ENCODE data around the gene GABARAP.

The GABARAP gene

DNA sequence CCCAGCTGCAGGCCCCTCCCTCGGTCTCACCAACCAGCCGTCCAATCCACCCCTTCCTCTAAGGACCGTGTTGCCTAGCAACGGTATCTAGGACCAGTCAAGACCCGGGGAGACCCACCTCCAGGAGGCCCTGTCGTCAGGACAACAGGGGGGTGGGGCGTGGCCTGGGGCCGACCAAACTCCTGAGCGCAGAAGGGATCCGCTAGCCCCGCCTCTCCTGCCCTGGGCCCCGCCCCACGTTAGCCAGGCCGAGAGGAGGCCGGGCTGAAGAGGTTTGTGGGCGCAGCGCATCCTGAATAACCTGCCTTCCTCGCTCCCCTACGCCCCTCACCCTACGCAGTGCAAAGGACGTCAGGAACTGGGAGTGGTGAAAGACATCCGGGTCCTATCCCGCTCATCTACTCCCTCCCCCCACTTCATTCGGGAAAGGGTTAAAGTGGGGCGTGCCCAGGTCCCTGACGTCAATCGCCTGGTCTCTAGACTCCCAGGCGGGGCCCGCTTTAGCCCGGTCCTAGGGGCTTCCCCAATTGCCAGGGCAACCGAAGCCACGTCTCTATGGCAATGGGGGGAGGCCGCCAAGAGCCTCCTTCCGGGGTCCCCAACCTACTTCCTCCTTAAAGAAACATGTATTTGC lies 37.3 kb downstream of the GABARAP start:
- peak; percentile 99 for DNase-seq

DNA sequence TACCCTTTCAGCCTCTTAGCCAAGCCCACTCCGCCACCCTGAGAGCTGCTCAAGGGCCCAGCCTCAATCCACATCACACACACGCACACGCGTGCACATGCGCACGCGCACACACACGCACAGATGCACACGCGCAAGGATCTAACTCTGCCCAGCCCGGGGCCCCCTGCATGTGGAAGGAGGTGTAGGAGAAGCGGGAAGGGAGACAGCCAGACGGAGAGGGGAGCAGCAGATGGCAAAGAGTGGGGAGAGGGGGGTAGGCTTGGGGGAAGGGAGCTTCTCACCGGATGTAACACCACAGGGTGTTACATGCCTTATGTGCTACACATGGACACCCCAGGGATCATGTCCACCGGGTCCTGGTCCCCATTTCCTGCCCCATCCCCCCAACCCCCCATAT lies 37.9 kb downstream of the GABARAP start:
- DNase-seq = no peak

DNA sequence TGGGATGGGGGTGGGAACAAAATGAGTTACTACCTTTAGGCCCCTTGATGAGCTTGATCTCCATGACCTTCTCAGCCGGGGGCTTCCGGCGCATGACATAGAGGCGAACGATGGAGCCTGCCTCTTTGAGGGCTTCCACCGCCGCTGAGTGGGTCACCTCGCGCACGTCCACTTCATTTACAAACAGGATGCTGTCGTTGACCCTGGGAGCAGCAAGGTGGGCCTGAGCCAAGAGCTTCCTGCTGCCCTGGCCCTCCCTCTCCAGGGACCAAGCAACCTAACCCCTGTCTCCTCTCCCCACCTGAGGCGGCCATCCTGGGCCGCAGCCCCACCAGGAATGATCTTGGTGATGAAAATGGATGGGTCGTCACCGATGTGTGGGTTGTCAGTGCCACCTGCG lies 38.9 kb downstream of the GABARAP start:
- DNase-seq = no peak

DNA sequence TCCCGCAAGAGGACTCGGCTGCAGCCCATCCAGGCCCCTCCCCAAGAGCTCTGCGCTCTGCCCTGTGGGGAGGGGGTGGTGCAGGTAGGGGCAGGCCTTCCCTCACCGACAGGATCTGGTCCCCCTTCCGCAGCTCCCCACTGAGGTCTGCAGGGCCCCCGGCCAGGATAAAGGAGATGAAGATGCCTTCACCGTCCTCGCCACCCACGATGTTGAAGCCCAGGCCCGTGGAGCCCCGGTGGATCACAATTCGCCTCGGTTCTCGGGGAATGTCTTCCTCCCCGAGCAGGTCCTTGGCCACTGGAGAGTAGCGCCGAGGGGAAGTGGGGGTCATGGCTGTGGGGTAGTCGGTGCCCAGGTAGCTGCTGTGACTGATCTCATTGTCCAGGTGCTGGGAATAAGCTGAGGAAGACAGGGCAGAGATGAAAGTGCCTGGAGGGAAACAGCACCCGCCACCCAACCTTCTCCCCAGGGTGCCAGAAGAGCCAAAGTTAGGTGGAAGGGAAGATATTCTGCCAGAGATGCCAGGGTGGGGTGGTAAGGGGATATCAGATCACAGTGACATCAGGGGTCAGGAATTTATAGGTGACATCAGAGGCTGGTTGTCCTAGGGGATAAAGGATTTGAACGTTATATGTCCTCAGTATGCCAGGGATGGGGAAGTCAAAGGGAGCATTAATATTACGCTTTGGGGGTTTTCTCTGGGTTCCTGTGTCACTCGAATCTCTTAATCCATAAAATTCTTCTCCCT lies 45.4 kb downstream of the GABARAP start:
- no peak for DNase-seq

DNA sequence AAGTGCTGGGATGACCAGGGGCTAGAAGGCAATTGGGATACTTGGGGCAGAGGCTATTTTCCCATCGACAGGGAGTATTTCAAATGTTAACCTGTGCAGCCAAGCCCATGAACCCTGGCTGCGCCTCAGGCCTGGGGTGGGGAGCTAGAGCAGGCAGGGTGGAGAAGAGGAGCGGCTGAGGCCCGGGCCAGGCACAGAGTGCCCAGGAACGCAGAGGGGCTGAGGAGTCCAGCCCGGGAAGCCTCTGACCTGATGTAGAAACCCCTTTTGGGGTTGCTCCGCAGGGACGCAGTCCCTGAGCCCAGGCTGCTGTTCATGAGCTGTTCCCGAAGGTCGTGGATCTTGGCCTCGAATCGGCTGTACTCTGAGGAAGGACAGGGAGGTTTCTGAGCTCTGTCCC lies 46.3 kb downstream of the GABARAP start:
- DNase-seq = no peak

DNA sequence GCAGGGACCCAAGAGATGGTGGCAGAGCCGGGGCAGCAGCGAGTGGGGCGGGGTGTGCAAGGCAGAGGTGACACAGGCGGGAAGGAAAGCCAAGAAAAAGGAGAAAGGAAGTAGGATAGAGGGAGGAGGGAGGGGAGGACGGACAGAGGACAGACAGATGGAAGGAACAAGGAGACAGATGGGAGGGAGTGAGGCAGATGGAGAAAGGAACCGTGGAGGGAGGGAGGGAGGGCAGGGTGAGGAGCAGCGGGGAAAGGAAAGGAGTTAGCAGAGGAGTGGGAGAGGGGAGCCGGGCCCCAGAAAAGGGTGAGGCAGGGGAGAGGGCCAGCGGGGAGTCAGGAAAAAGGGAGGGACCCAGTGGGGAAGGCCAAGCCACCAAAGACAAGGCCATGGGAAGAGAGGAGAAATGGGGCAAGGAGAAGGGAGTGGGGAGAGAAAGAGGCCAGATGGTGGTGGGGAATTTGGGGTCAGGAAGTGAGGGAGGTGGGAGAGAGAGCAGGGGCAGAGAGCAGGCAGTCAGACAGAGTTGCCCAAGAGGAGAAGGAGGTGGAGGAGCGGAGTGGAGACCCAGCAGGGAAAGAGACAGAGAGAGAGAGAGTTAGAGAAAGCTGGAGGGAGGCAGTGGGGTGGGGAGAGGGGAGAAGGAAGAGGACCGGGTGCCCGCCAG lies 49.8 kb downstream of the GABARAP start:
- no peak for DNase-seq

DNA sequence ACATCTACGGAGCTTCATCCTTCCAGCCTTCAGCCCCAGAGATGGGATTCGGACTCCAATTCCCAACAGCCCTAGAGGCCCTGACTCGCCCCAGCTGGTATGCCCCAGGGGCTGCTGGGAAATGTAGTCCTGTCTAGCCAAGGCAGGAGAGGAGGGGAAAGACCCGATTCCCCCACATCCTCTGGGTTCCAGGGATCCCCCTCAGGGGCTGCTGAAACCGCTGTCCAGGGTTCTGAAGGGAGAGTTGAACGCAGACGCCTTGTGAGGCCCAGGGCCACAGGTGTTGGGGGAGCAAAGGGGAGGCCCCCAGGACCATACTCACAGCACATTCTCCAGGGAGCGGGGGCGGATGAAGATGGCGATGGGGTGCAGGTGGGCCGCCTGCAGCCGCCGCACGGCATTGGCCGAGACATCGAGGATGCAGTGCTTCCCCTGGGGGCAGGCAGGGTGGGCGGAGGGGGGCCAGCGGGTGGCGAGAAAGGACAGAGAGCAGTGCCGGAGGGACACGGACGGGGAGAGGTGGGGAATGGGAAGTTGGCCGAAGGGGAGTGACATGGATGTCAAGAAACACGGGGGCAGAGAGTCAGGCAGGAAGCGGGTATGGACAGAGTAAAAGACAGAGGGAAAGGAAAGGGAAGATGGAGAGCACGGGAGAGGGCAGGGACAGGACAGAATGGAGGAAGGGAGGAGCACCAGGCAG lies 50.5 kb downstream of the GABARAP start:
- DNase-seq = no peak

DNA sequence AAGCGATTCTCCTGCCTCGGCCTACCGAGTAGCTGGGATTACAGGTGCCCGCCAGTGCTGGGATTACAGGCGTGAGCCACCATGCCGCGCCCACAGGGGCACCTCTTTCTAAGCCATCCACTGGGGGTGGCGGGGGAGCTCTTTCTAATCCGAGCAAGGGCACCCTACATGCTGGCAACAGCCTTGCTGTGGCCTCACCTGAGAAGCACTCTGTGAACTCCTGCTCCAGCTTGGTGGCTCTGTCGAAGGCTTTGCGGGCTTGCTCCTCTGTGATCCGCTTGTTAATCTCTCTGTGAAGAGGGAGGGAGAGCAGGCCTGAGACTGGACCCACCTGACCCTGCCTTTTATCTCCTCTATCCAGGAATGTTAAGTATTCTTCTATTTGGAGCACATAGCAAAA lies 51.2 kb downstream of the GABARAP start:
- no peak for DNase-seq

DNA sequence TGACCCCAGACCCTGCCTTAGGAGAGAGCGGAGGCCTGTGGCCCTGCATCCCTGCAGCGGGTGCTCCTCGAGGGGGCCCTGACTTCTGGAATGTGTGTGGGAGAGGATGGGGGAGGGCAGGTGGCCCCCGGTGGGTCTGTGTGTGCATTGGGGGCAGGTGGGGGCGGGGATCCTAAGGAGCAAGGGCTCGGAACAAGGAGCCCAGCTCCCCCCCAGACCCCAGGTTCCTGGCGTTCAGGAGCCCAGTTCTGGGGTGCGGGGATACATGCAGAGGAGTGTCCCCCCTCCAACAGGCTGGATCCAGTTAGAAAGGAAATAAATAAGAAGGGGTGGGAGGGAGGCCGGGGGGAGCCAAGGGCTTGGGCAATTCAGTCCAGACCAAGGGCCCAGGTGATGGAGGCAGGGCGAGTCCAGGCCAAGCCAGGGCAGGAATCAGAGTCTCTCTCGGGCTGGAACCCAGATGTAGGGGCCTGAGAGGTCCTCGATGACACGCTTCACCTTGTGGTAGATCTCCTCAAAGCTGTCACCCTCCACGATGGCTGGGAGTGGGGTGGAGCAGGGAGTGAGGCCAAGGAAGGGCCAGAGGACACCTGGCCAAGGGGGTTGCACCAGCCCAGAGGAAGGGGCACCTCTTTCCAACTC lies 51.9 kb downstream of the GABARAP start:
- DNase-seq = no peak
